ENCODE results near the gene ACBD6. TPM values are rescaled to one million over a fixed set of nuclear protein-coding genes. Genes with fewer than 3 reads are reported as not detected.

Gene ACBD6
- total RNA-seq, 3 donors from 2014 or later (not counting 1 experiment from before 2014, with no cell fraction given) = 29.8 to 47.3 (median 41.9) TPM

GRCh38 chr1:180279651-180280050 lies 222.7 kb downstream of the ACBD6 start:
- Histone ChIP-seq H3K4me3 (ENCODE audit: low read length) (no peak overlapping the region), H3K4me1 (ENCODE audit: control insufficient read depth, insufficient read depth, low read length) (no peaks in the 10 kb centered on the region), H3K27ac (ENCODE audit: low read length) (no peak overlapping the region), H3K9me3 (ENCODE audit: control insufficient read depth, insufficient read depth, low read length) (no peaks in the 10 kb centered on the region), H3K36me3 (ENCODE audit: control insufficient read depth, insufficient read depth, low read length) (peaks cover 11% of the 10 kb centered on the region), H3K27me3 (ENCODE audit: control insufficient read depth, insufficient read depth, low read length) (no peaks in the 10 kb centered on the region)
- intact Hi-C loops (cut with micrococcal nuclease) = no loop called here
- no peaks in the 10 kb centered on the region for H3K9me3 Mint-ChIP-seq
- no peak for ATAC-seq
- no peaks in the 10 kb centered on the region for H3K4me1 Mint-ChIP-seq
- H3K4me3 Mint-ChIP-seq = no peak overlapping the region
- WGBS (ENCODE audit: insufficient coverage) = 100% methylated on average over 1 of the region's 1 CpG
- no peak for DNase-seq
- H3K27ac Mint-ChIP-seq = no peak overlapping the region
- no peaks in the 10 kb centered on the region for H3K27me3 Mint-ChIP-seq (ENCODE audit: low read depth in 2 of 2)
- no peaks in the 10 kb centered on the region for H3K36me3 Mint-ChIP-seq
- no peak for TF ChIP-seq CTCF (IDR thresholded peaks at IDR 0.05)

- Histone ChIP-seq H3K27ac (ENCODE audit: low read length) (no peak overlapping the region), H3K4me1 (ENCODE audit: control insufficient read depth, insufficient read depth, low read length) (no peaks in the 10 kb centered on the region), H3K4me3 (ENCODE audit: low read length) (no peak overlapping the region), H3K9me3 (ENCODE audit: control insufficient read depth, insufficient read depth, low read length) (no peaks in the 10 kb centered on the region), H3K27me3 (ENCODE audit: control insufficient read depth, insufficient read depth, low read length) (no peaks in the 10 kb centered on the region), H3K36me3 (ENCODE audit: control insufficient read depth, insufficient read depth, low read length) (peaks cover 18% of the 10 kb centered on the region)
- TF ChIP-seq CTCF (IDR thresholded peaks at IDR 0.05) = no peak
- intact Hi-C loops (cut with micrococcal nuclease) = no loop called here
- Mint-ChIP-seq H3K27me3 (ENCODE audit: low read depth in 2 of 2) (no peaks in the 10 kb centered on the region), H3K4me1 (no peaks in the 10 kb centered on the region), H3K4me3 (no peak overlapping the region), H3K36me3 (no peaks in the 10 kb centered on the region), H3K9me3 (no peaks in the 10 kb centered on the region), H3K27ac (no peak overlapping the region)
- 87% methylated on average over 6 of the region's 9 CpGs for WGBS (ENCODE audit: insufficient coverage)
- DNase-seq = no peak
- ATAC-seq = peak in 1 of 3 donors; percentile 67
Measured at GRCh38 chr1:180278596-180279395, 223.6 kb downstream of the ACBD6 start.

DNA sequence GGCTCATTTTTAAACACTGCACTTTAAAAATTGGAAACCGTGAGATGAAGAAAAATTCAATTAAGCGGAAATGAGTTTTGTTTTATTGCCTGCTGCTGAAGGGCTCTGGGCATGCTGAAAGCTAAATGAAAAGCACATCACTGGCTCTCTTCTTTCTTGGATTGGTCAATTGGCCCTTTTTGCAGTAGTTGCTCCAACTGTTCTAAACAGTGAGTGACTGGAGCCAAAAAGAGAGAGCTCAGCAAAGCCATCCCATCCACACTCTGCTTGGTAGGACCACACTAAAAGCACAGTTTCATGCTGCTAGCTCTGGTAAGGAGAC lies 224.2 kb downstream of the ACBD6 start:
- Histone ChIP-seq H3K9me3 (ENCODE audit: control insufficient read depth, insufficient read depth, low read length) (no peaks in the 10 kb centered on the region), H3K27ac (ENCODE audit: low read length) (no peak overlapping the region), H3K4me1 (ENCODE audit: control insufficient read depth, insufficient read depth, low read length) (no peaks in the 10 kb centered on the region), H3K27me3 (ENCODE audit: control insufficient read depth, insufficient read depth, low read length) (no peaks in the 10 kb centered on the region), H3K36me3 (ENCODE audit: control insufficient read depth, insufficient read depth, low read length) (peaks cover 20% of the 10 kb centered on the region), H3K4me3 (ENCODE audit: low read length) (no peak overlapping the region)
- H3K27ac Mint-ChIP-seq = no peak overlapping the region
- DNase-seq (no peak), ATAC-seq (no peak)
- no peaks in the 10 kb centered on the region for H3K9me3 Mint-ChIP-seq
- intact Hi-C loops (cut with micrococcal nuclease) = no loop called here
- no peak overlapping the region for H3K4me3 Mint-ChIP-seq
- H3K4me1 Mint-ChIP-seq = no peaks in the 10 kb centered on the region
- H3K27me3 Mint-ChIP-seq (ENCODE audit: low read depth in 2 of 2) = no peaks in the 10 kb centered on the region
- TF ChIP-seq CTCF (IDR thresholded peaks at IDR 0.05) = no peak
- H3K36me3 Mint-ChIP-seq = no peaks in the 10 kb centered on the region
- 98% methylated on average over 2 of the region's 2 CpGs for WGBS (ENCODE audit: insufficient coverage)
